OCI-M1 (cell line): ENCODE results near the gene GSX1.
"Not testable (repeated sequence)": the region's sequence is repeated elsewhere in the genome, so short reads cannot be mapped to it uniquely, and the experiment has no call there.

Experiments used
- DNase-seq: peaks from one replicate; lab custom pipeline; 2025; lab: John Stamatoyannopoulos, UW

GSX1 gene

GRCh38 chr13:27792393-27793218, at the start of gene GSX1:
Gene GSX1 (plus strand): TSS chr13:27792483. CDS start chr13:27792691, 208 bp downstream.
- no peak for DNase-seq

GRCh38 chr13:27744801-27745200, 47.5 kb upstream of the GSX1 start:
- no peak for DNase-seq

DNA sequence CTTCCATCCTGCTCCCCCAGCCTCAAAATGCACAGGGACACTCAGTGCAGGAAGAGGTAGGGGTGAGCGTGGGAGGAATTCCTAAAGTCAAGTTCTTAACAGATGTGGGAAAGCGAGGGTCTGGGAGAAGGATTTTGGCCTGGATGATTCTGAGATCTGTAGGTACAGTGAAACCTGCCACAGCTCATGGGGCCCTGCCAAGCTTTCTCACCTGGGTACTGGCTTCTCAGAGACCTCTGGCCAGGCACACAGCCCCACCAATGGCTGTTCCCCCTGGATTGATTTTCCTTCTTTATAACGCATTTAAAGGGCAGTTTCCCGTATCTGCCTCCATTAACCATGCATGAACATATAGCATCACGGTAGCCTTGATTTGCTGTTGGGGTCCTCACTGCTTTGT, 47.0 kb upstream of the GSX1 start:
- DNase-seq = no peak

DNA sequence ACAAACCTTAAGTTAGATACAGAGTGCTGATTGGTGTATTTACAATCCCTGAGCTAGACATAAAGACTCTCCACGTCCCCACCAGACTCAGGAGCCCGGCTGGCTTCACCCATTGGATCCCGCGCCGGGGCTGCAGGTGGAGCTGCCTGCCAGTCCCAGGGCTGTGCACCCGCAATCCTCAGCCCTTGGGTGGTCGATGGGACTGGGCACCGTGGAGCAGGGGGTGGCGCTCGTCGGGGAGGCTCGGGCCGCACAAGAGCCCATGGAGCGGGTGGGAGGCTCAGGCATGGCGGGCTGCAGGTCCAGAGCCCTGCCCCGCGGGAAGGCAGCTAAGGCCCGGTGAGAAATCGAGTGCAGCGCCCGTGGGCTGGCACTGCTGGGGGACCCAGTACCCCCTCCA, 44.1 kb upstream of the GSX1 start:
- not testable (repeated sequence) for DNase-seq

DNA sequence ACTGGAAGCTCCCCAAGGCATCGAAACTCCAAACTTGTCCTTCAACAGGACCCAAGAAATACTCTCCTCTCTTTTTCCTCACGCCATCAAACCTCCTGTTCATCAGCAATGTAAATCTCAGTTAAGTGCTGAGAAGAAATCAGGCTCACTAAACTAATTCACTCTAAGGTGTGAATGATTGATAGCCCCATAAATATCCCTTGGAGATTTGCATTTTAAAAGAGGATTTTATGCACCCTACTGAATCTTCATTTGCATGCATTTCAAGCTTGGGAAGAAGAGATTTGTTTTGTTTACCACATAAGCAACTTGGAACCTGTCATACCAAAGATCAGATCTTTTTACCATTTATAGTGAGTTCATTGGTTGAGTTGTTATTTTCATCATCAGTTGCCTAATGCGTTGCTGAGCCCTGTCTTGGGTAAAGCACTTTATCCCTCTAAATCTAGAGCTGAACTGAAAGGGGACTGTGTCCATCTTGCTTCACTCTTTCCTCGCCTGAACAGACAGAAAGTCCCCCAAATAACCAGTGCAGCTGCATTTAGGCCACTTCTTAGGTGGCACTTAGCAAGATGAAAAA, 40.2 kb upstream of the GSX1 start:
- no peak for DNase-seq

- no peak for DNase-seq
Measured at GRCh38 chr13:27765650-27766049, 26.6 kb upstream of the GSX1 start.

- peak; percentile 8 for DNase-seq
Measured at GRCh38 chr13:27770809-27771208, 21.5 kb upstream of the GSX1 start.

GRCh38 chr13:27772651-27773425, 19.4 kb upstream of the GSX1 start:
- no peak for DNase-seq

- no peak for DNase-seq
Measured at GRCh38 chr13:27774169-27774568, 18.1 kb upstream of the GSX1 start.

GRCh38 chr13:27774651-27775050, 17.6 kb upstream of the GSX1 start:
- no peak for DNase-seq

DNA sequence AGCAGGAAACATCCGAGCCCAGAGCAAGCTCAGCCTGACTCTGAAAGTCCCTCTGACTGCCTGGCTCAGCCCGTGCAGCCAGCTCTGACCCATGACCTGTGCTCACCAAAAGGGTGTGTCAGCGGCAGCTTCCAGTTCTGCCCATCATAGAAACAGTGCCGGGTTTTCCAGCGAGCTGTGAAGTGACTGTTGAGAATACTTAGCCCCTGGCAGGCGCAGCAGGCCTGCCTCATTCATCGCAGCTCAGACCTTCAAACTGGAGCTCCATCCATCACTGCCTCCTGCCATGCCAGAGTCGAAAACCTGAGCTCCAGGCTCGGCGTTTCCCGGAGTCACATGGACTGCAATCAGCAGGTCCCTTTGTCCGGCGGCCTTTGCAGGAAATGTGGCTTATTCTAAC, 16.3 kb upstream of the GSX1 start:
- no peak for DNase-seq

GRCh38 chr13:27782151-27782550, 10.1 kb upstream of the GSX1 start:
- DNase-seq = no peak

DNA sequence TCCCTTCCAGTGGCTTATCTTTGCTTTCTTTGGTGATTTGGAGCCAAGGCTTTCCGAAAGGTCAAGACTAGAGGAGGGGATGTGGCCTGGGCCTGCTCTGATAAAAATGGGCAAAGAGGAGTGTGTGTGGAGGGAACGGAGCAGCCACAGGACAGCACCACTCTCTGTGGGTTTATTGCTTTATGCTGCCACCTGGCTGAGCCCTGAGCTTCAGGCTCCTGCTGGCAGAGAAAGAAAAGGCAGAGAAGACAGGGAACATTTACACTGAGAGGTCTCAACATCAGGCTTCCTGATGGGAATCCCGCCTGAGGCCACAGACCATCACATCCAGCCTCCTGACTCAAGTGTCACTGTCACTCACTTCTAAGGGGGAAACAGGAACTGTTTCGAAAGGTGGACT, 9.2 kb upstream of the GSX1 start:
- DNase-seq = peak; percentile 4

- DNase-seq = no peak
Measured at GRCh38 chr13:27788271-27788670, 4.0 kb upstream of the GSX1 start.

GRCh38 chr13:27789153-27789494, 3.2 kb upstream of the GSX1 start:
- DNase-seq = no peak

- DNase-seq = no peak
Measured at GRCh38 chr13:27789495-27790303, 2.6 kb upstream of the GSX1 start.

GRCh38 chr13:27790523-27790922, 1.8 kb upstream of the GSX1 start:
- no peak for DNase-seq

GRCh38 chr13:27791146-27791900, 960 bp upstream of the GSX1 start:
- no peak for DNase-seq

DNA sequence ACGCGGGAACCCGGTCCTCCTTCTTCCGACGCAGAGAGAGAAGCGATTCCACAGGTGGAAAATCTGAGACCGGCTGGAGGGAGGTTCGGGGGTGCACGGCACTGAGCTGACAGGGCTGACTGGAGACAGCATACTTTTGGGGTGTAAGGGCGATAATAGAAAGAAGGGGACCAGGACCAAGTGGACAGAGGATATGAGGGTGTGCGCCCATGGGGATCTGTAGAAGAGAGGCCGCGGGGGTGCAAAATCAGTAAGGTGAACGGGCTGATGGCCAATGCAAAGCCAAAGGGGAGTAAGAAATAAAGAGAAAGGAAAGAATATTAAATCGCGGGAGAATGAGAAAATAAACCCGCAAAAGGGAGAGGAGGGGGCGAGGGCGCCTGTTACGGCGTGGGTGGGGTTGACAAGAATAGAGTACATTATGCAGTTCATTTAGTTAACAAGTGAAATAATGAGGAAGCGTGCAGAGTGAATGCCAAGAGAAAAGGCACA, 336 bp upstream of the GSX1 start:
- DNase-seq = no peak

GRCh38 chr13:27793507-27794367, 1.5 kb downstream of the GSX1 start:
- no peak for DNase-seq

DNA sequence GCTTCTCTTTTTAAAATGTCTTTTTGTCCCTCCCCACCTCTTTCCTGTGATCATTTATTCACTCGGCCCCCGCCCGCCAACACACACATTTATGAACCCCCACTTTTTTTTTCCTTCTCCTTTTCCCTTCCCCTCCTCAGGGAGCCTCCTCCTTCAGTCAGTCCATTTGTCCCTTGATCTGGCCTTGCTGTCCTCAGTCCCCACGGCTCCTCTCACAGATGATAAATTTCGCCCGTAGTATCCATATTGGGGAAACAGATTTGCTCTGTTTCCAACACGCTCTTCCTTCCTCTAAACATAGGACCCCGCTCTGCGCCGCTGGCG, 2.0 kb downstream of the GSX1 start:
- no peak for DNase-seq
